ENCODE results near the gene SLCO2A1. TPM values are rescaled to one million over a fixed set of nuclear protein-coding genes. Genes with fewer than 3 reads are reported as not detected.

The SLCO2A1 gene
- polyA plus RNA-seq, 1 experiment, result 5.4 TPM

- TF ChIP-seq, protein P1, sequence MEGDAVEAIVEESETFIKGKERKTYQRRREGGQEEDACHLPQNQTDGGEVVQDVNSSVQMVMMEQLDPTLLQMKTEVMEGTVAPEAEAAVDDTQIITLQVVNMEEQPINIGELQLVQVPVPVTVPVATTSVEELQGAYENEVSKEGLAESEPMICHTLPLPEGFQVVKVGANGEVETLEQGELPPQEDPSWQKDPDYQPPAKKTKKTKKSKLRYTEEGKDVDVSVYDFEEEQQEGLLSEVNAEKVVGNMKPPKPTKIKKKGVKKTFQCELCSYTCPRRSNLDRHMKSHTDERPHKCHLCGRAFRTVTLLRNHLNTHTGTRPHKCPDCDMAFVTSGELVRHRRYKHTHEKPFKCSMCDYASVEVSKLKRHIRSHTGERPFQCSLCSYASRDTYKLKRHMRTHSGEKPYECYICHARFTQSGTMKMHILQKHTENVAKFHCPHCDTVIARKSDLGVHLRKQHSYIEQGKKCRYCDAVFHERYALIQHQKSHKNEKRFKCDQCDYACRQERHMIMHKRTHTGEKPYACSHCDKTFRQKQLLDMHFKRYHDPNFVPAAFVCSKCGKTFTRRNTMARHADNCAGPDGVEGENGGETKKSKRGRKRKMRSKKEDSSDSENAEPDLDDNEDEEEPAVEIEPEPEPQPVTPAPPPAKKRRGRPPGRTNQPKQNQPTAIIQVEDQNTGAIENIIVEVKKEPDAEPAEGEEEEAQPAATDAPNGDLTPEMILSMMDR (IDR thresholded peaks at IDR 0.05; ENCODE audit: insufficient read depth, low read depth, low read length), result no peak
- DNase-seq (ENCODE audit: low read depth), result no peak
- Histone ChIP-seq H3K36me3 (ENCODE audit: control insufficient read depth, insufficient read depth, low read length) (no peaks in the 10 kb centered on the region), H3K4me3 (ENCODE audit: low read depth, low read length) (no peak overlapping the region), H3K27me3 (ENCODE audit: control insufficient read depth, insufficient read depth, low read length) (peaks cover 2% of the 10 kb centered on the region; the same call in 1 of the 2 replicates)
- POLR2A ChIA-PET, result no interaction called here
- CTCF ChIA-PET, result no interaction called here
Measured at GRCh38 chr3:133980035-133980434, 49.7 kb downstream of the SLCO2A1 start.

GRCh38 chr3:133979553-133979952, 50.2 kb downstream of the SLCO2A1 start:
- TF ChIP-seq, protein P1 (IDR thresholded peaks at IDR 0.05; ENCODE audit: insufficient read depth, low read depth, low read length), result no peak
- Histone ChIP-seq H3K27me3 (ENCODE audit: control insufficient read depth, insufficient read depth, low read length) (peaks cover 2% of the 10 kb centered on the region; the same call in 1 of the 2 replicates), H3K36me3 (ENCODE audit: control insufficient read depth, insufficient read depth, low read length) (no peaks in the 10 kb centered on the region), H3K4me3 (ENCODE audit: low read depth, low read length) (no peak overlapping the region)
- ChIA-PET CTCF (no interaction called here), POLR2A (no interaction called here)
- no peak for DNase-seq (ENCODE audit: low read depth)

DNA sequence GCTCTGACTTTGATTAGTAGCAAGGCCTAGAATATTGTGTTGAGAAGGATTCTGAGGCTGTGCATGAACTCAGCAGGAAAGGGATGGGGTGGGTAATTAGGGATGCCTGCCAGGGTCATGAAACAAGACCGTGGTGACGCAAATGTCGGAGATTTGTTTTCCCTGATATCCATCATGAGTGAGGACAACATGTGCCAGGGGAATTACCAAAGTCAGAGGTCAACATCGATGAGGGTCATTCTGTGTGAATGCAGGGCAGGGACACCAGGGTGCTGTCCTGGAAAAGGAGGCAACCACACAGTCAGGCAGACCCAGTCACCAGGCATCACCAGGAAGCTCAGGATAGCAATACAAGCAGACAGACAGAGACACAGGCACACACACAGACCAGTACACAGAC, 52.2 kb downstream of the SLCO2A1 start:
- H3K27me3 ChIP-seq (ENCODE audit: control insufficient read depth, insufficient read depth, low read length), result no peaks in the 10 kb centered on the region; the same call in 1 of the 2 replicates
- DNase-seq (ENCODE audit: low read depth), result no peak
- H3K4me3 ChIP-seq (ENCODE audit: low read depth, low read length), result no peak overlapping the region
- ChIA-PET POLR2A (no interaction called here), CTCF (no interaction called here)
- TF ChIP-seq, protein P1 (IDR thresholded peaks at IDR 0.05; ENCODE audit: insufficient read depth, low read depth, low read length), result no peak
- H3K36me3 ChIP-seq (ENCODE audit: control insufficient read depth, insufficient read depth, low read length), result no peaks in the 10 kb centered on the region

DNA sequence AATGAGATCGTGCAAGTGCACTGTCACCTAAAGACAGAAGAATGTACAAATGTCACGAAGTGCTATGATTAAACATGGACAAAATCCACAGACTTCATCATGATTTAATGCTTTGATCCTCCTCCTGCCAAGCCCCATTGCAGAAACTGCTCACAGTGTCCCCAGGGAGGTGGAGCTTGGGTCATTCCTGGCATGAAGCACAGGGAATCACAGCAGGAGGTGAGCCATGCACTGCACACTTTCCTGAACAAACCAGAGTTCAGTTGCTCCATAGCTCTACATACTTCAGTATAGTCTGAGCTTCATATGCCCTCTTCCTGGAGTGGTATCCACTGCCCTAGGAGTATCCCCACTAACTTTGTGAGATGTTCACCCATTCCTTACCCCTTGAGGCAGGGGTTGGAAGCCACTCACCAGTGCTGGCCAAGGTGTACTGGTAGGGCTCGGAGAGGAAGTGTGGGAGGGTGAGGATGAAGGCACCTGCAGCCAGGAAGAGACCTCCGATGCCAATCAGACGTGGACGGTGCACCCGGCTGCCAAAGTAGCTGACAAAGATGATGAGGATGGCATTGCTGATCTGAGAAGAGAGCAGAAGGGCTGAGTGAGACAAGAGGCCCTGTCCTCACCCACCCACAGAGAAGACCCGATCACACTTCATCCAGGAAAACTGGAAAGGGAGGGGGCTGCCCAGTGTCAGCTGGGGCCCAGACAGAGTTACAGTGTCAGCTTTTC, 56.3 kb downstream of the SLCO2A1 start:
- H3K4me3 ChIP-seq (ENCODE audit: low read depth, low read length), result no peak overlapping the region
- no peaks in the 10 kb centered on the region for H3K36me3 ChIP-seq (ENCODE audit: control insufficient read depth, insufficient read depth, low read length)
- no peak for DNase-seq (ENCODE audit: low read depth)
- no peaks in the 10 kb centered on the region; the same call in 1 of the 2 replicates for H3K27me3 ChIP-seq (ENCODE audit: control insufficient read depth, insufficient read depth, low read length)
- ChIA-PET POLR2A (no interaction called here), CTCF (interaction anchor here (1.2 to 1.7 kb wide), 2 partner anchors 8 to 12 kb away, joined by 3 to 4 read pairs; no protein-coding TSS in a partner anchor)
- TF ChIP-seq, protein P1 (IDR thresholded peaks at IDR 0.05; ENCODE audit: insufficient read depth, low read depth, low read length), result no peak

DNA sequence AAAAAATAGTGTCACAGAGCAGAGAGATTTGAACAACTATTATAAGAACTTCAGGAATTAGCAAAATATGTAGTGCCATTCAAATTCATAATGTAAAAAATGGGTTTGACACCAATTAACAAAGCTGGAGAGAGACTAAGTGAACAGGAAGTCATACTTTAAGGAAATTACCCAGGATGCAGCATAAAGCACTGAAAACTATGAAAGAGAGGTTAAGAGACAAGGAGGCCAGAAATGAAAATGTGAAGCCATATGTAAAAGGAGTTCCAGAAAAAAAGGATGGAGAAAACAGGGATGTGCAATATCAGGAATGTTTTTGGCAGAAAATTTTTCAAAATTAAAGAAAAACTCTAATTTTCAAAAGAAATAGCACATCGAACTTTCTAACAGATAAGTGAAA, 57.6 kb downstream of the SLCO2A1 start:
- DNase-seq (ENCODE audit: low read depth), result no peak
- TF ChIP-seq, protein P1 (IDR thresholded peaks at IDR 0.05; ENCODE audit: insufficient read depth, low read depth, low read length), result no peak
- CTCF ChIA-PET, result no interaction called here
- Histone ChIP-seq H3K36me3 (ENCODE audit: control insufficient read depth, insufficient read depth, low read length) (no peaks in the 10 kb centered on the region), H3K4me3 (ENCODE audit: low read depth, low read length) (no peak overlapping the region), H3K27me3 (ENCODE audit: control insufficient read depth, insufficient read depth, low read length) (no peaks in the 10 kb centered on the region; the same call in 1 of the 2 replicates)
- POLR2A ChIA-PET, result no interaction called here
